Stimulated activated CD8-positive, alpha-beta memory T cell treated with anti-CD3 and anti-CD28 coated beads, Interleukin-15, amount 100 ng/mL, for 48 hours (primary cell): ENCODE data around the gene HM13.
"Not testable (repeated sequence)": the region's sequence is repeated elsewhere in the genome, so short reads cannot be mapped to it uniquely, and the experiment has no call there.

ENCODE experiments used
- DNase-seq, 2 donors: peaks; one replicate each; pipeline ENCODE4 v3.0.0-alpha.2; 2020; ENCODE audit warnings: low read depth in 2 of 2

Gene HM13

GRCh38 chr20:31567380-31567720 is 53.1 kb downstream of the HM13 start:
- no peak for DNase-seq

- no peak for DNase-seq
Observed at GRCh38 chr20:31568041-31568731, 53.9 kb downstream of the HM13 start.

- no peak for DNase-seq
Observed at GRCh38 chr20:31568773-31569162, 54.5 kb downstream of the HM13 start.

GRCh38 chr20:31569163-31570020 is 55.1 kb downstream of the HM13 start:
- DNase-seq = peak; percentile 41 to 46

GRCh38 chr20:31570021-31570463 is 55.8 kb downstream of the HM13 start:
- no peak for DNase-seq

- DNase-seq = no peak
Observed at GRCh38 chr20:31570735-31571617, 56.7 kb downstream of the HM13 start.

- DNase-seq = no peak
Observed at GRCh38 chr20:31572042-31572700, 57.9 kb downstream of the HM13 start.

- DNase-seq = peak; percentile 81 to 86
Observed at GRCh38 chr20:31572701-31573554, 58.7 kb downstream of the HM13 start.

GRCh38 chr20:31573555-31574321 is 59.5 kb downstream of the HM13 start:
- DNase-seq = no peak

GRCh38 chr20:31574986-31575385 is 60.7 kb downstream of the HM13 start:
- DNase-seq = not testable (repeated sequence)

GRCh38 chr20:31576751-31577150 is 62.5 kb downstream of the HM13 start:
- DNase-seq = no peak

- no peak for DNase-seq
Observed at GRCh38 chr20:31577194-31577593, 63.0 kb downstream of the HM13 start.

- DNase-seq = no peak
Observed at GRCh38 chr20:31578448-31579138, 64.4 kb downstream of the HM13 start.

- DNase-seq = no peak
Observed at GRCh38 chr20:31579245-31579644, 65.0 kb downstream of the HM13 start.

- not testable (repeated sequence) for DNase-seq
Observed at GRCh38 chr20:31579941-31580651, 65.9 kb downstream of the HM13 start.

- no peak for DNase-seq
Observed at GRCh38 chr20:31580706-31581105, 66.5 kb downstream of the HM13 start.

- no peak for DNase-seq
Observed at GRCh38 chr20:31581391-31581790, 67.1 kb downstream of the HM13 start.

- DNase-seq = no peak
Observed at GRCh38 chr20:31587545-31588389, 73.5 kb downstream of the HM13 start.
